H1 (cell line): ENCODE results near the gene ZNF536. TPM values are rescaled to one million over a fixed set of nuclear protein-coding genes. Genes with fewer than 3 reads are reported as not detected.

Experiments used
- CTCF ChIA-PET: fragments of 300-600 bp; sonication (Branson Sonifier 250); formaldehyde crosslinking; loops from one replicate; lab custom pipeline; 2021; ENCODE audit not compliant: partially characterized antibody; lab: Charles Lee
- POLR2A ChIA-PET: fragments of 300-600 bp; sonication (Branson Sonifier 250); formaldehyde crosslinking; loops from one replicate; lab custom pipeline; 2021; ENCODE audit warnings: inconsistent platforms; ENCODE audit not compliant: partially characterized antibody; lab: Charles Lee
- DNase-seq, 2 experiments: peaks; one replicate each; pipeline versions ENCODE4 v3.0.0 to v3.0.0-alpha.2; 2010 to 2022; ENCODE audit warnings: low spot score in 2 of 2, low read depth in 1 of 2, mixed read lengths in 1 of 2
- FAIRE-seq: peaks from 2 replicates; lab custom pipeline; 2011; peaks lifted over from hg19 to GRCh38; lab: Jason Lieb, UNC
- H2AFZ ChIP-seq: 2 replicates; pipeline ENCODE4 v1.8.1; 2012; ENCODE audit warnings: low read length, inconsistent platforms
- H2AK5ac ChIP-seq: 2 replicates; pipeline ENCODE4 v1.6.1; 2013; ENCODE audit warnings: low read depth, low read length
- H2BK120ac ChIP-seq: replicated peaks from 2 replicates; pipeline ENCODE3; 2013; ENCODE audit warnings: low read depth, low read length, inconsistent platforms
- H2BK12ac ChIP-seq: 2 replicates; pipeline ENCODE4 v1.6.1; 2013; ENCODE audit warnings: low read depth, low read length
- H2BK15ac ChIP-seq: 2 replicates; pipeline ENCODE4 v1.6.1; 2013; ENCODE audit warnings: low read length
- H2BK20ac ChIP-seq: 2 replicates; pipeline ENCODE4 v1.6.1; 2013; ENCODE audit warnings: low read length
- H2BK5ac ChIP-seq: 2 replicates; pipeline ENCODE4 v1.6.1; 2013; ENCODE audit warnings: low read depth, low read length
- H3K14ac ChIP-seq: 2 replicates; pipeline ENCODE4 v1.6.1; 2013; ENCODE audit warnings: inconsistent platforms; ENCODE audit not compliant: insufficient read length
- H3K18ac ChIP-seq: 2 replicates; pipeline ENCODE4 v1.6.1; 2013; ENCODE audit warnings: low read length; ENCODE audit errors: extremely low read depth
- H3K23ac ChIP-seq: 2 replicates; pipeline ENCODE4 v1.6.1; 2013; ENCODE audit warnings: inconsistent platforms; ENCODE audit not compliant: insufficient read length
- H3K23me2 ChIP-seq: 2 replicates; pipeline ENCODE4 v1.6.1; 2013; ENCODE audit warnings: low read depth, low read length
- H3K27ac ChIP-seq: 2 replicates; pipeline ENCODE4 v1.6.1; 2011; ENCODE audit warnings: low read depth, low read length, inconsistent platforms
- H3K27me3 ChIP-seq, 4 experiments: replicated peaks in 1 of 4; 1 replicate in 1 of 4; 2 replicates in 3 of 4; pipeline versions ENCODE4 v1.6.1 to v1.8.1; 2011 to 2013; ENCODE audit warnings: low read length in 3 of 4, mild to moderate bottlenecking in 3 of 4, inconsistent platforms in 2 of 4, mixed read lengths in 2 of 4, moderate library complexity in 1 of 4; ENCODE audit not compliant: control insufficient read depth in 3 of 4, insufficient read depth in 3 of 4; ENCODE audit errors: extremely low read depth in 1 of 4
- H3K36me3 ChIP-seq, 4 experiments: 2 replicates each; pipeline versions ENCODE4 v1.6.1 to v1.8.1; 2011 to 2013; ENCODE audit warnings: mild to moderate bottlenecking in 4 of 4, low read length in 3 of 4, moderate library complexity in 2 of 4, control low read depth in 1 of 4, inconsistent platforms in 1 of 4; ENCODE audit not compliant: insufficient read depth in 4 of 4, control insufficient read depth in 2 of 4
- H3K4ac ChIP-seq: replicated peaks from 2 replicates; pipeline ENCODE3; 2013; ENCODE audit warnings: low read length, low read depth, mixed read lengths, inconsistent platforms; ENCODE audit not compliant: insufficient read length
- H3K4me1 ChIP-seq, 4 experiments: replicated peaks in 1 of 4; 1 replicate in 1 of 4; 2 replicates in 3 of 4; pipeline versions ENCODE4 v1.6.1 to v1.8.1; 2011 to 2013; ENCODE audit warnings: low read length in 3 of 4, inconsistent platforms in 2 of 4, mixed read lengths in 1 of 4; ENCODE audit not compliant: insufficient read depth in 4 of 4, control insufficient read depth in 3 of 4
- H3K4me2 ChIP-seq, 2 experiments: 2 replicates each; pipeline versions ENCODE4 v1.6.1 to v1.8.1; 2011 to 2013; ENCODE audit warnings: low read depth in 2 of 2, low read length in 2 of 2, control low read depth in 1 of 2, inconsistent platforms in 1 of 2, mild to moderate bottlenecking in 1 of 2; ENCODE audit not compliant: insufficient read depth in 1 of 2
- H3K4me3 ChIP-seq, 4 experiments: fragments of 200-600, 300-600 bp in 1 of 4; sonication (generic), shearing (Covaris generic), sonication (Bioruptor Twin) in 1 of 4; 2 replicates each; pipeline versions ENCODE4 v1.5.1 to v1.8.1; 2011 to 2016; ENCODE audit warnings: low read length in 4 of 4, low read depth in 3 of 4, control low read depth in 2 of 4, inconsistent platforms in 2 of 4, mild to moderate bottlenecking in 2 of 4, mixed read lengths in 1 of 4, moderate library complexity in 1 of 4; ENCODE audit not compliant: insufficient read depth in 2 of 4; ENCODE audit errors: extremely low read depth in 1 of 4
- H3K56ac ChIP-seq: replicated peaks from 2 replicates; pipeline ENCODE3; 2013; ENCODE audit warnings: low read depth, mild to moderate bottlenecking, mixed read lengths, low read length, inconsistent platforms; ENCODE audit not compliant: insufficient read length
- H3K79me1 ChIP-seq: 2 replicates; pipeline ENCODE4 v1.6.1; 2013; ENCODE audit warnings: low read depth, low read length, control low read depth
- H3K79me2 ChIP-seq, 2 experiments: 2 replicates each; pipeline versions ENCODE4 v1.6.1 to v1.8.1; 2012 to 2013; ENCODE audit warnings: low read length in 2 of 2, mild to moderate bottlenecking in 2 of 2, inconsistent platforms in 1 of 2; ENCODE audit not compliant: insufficient read depth in 2 of 2, control insufficient read depth in 1 of 2
- H3K9ac ChIP-seq, 4 experiments: replicated peaks in 1 of 4; 1 replicate in 1 of 4; 2 replicates in 3 of 4; pipeline versions ENCODE4 v1.6.1 to v1.8.1; 2011 to 2013; ENCODE audit warnings: low read depth in 3 of 4, low read length in 3 of 4, control low read depth in 2 of 4, mild to moderate bottlenecking in 2 of 4, moderate library complexity in 2 of 4, inconsistent platforms in 1 of 4; ENCODE audit errors: extremely low read depth in 1 of 4
- H3K9me3 ChIP-seq, 2 experiments: 2 replicates each; pipeline versions ENCODE4 v1.6.1 to v1.8.1; 2012 to 2013; ENCODE audit warnings: mild to moderate bottlenecking in 2 of 2, moderate library complexity in 2 of 2, control low read depth in 1 of 2, inconsistent platforms in 1 of 2, low read depth in 1 of 2, low read length in 1 of 2, mixed read lengths in 1 of 2; ENCODE audit not compliant: insufficient read depth in 2 of 2
- H4K20me1 ChIP-seq, 2 experiments: replicated peaks in 1 of 2; 2 replicates each; pipeline versions ENCODE3 to v1.8.1; 2011 to 2013; ENCODE audit warnings: inconsistent platforms in 2 of 2, low read length in 2 of 2, mild to moderate bottlenecking in 1 of 2; ENCODE audit not compliant: insufficient read depth in 2 of 2, control insufficient read depth in 1 of 2
- H4K5ac ChIP-seq: 2 replicates; pipeline ENCODE4 v1.6.1; 2013; ENCODE audit warnings: low read length, low read depth, mixed read lengths, inconsistent platforms; ENCODE audit not compliant: insufficient read length
- H4K8ac ChIP-seq: 2 replicates; pipeline ENCODE4 v1.8.0; 2013; ENCODE audit warnings: mild to moderate bottlenecking, moderate library complexity, low read length, inconsistent platforms; ENCODE audit not compliant: insufficient read depth; ENCODE audit errors: extremely low read depth
- H4K91ac ChIP-seq: replicated peaks from 2 replicates; pipeline ENCODE3; 2013; ENCODE audit warnings: low read length, mixed read lengths, inconsistent platforms; ENCODE audit not compliant: insufficient read length
- ASH2L ChIP-seq: fragments of 200-600, 300-600 bp; sonication (generic); IDR thresholded peaks from one replicate; pipeline ENCODE4 v1.7.1; 2017; ENCODE audit warnings: low read length
- BCL11A ChIP-seq, 2 experiments: IDR thresholded peaks; one replicate each; pipeline ENCODE4 v1.6.1; 2011; ENCODE audit warnings: low read depth in 2 of 2, low read length in 2 of 2, mild to moderate bottlenecking in 2 of 2
- CBX5 ChIP-seq: fragments of 300-800, 300-1000 bp; sonication (generic); IDR thresholded peaks from 2 replicates; pipeline ENCODE4 v1.7.1; 2016; ENCODE audit warnings: antibody characterized with exemption, low read length, low read depth
- FOSL1 ChIP-seq: IDR thresholded peaks from 2 replicates; pipeline ENCODE4 v1.6.1; 2011; ENCODE audit warnings: mild to moderate bottlenecking, low read depth, low read length, moderate library complexity; ENCODE audit not compliant: insufficient read depth
- GABPA ChIP-seq: IDR thresholded peaks from 2 replicates; pipeline ENCODE4 v1.6.1; 2011; ENCODE audit warnings: mild to moderate bottlenecking, low read length, moderate library complexity, borderline replicate concordance; ENCODE audit not compliant: insufficient read depth
- GTF2F1 ChIP-seq: IDR thresholded peaks from 2 replicates; pipeline ENCODE4 v1.6.1; 2012; ENCODE audit warnings: low read depth, low read length, improper control_type of control experiment, borderline replicate concordance
- JUN ChIP-seq: IDR thresholded peaks from 2 replicates; pipeline ENCODE4 v1.6.1; 2011; ENCODE audit warnings: low read depth, mild to moderate bottlenecking, improper control_type of control experiment, low read length
- POLR2A ChIP-seq, 2 experiments: IDR thresholded peaks; 1 replicate in 1 of 2; 2 replicates in 1 of 2; pipeline ENCODE4 v1.6.1; 2011; ENCODE audit warnings: low read depth in 2 of 2, low read length in 2 of 2, mild to moderate bottlenecking in 2 of 2; ENCODE audit errors: control extremely low read depth in 1 of 2
- SAP30 ChIP-seq: fragments of 300-600 bp; sonication (generic); IDR thresholded peaks from 2 replicates; pipeline ENCODE4 v1.7.1; 2012; ENCODE audit warnings: low read length, moderate library complexity, mild to moderate bottlenecking, inconsistent platforms; ENCODE audit not compliant: insufficient read depth, insufficient replicate concordance
- SIN3A ChIP-seq, 2 experiments: IDR thresholded peaks in 1 of 2; conservative IDR thresholded peaks in 1 of 2; 2 replicates each; pipeline ENCODE4 v1.6.1; 2011 to 2012; ENCODE audit warnings: low read length in 2 of 2, improper control_type of control experiment in 1 of 2, low read depth in 1 of 2, mild to moderate bottlenecking in 1 of 2
- TAF7 ChIP-seq: optimal IDR thresholded peaks from 2 replicates; pipeline ENCODE3; 2011; ENCODE audit warnings: low read depth, mild to moderate bottlenecking, inconsistent platforms, low read length, moderate library complexity, borderline replicate concordance
- TCF12 ChIP-seq: IDR thresholded peaks from 2 replicates; pipeline ENCODE4 v1.6.1; 2011; ENCODE audit warnings: low read depth, mild to moderate bottlenecking, low read length
- ZNF274 ChIP-seq: IDR thresholded peaks from 2 replicates; pipeline ENCODE4 v1.7.0; 2012; ENCODE audit warnings: low read length, borderline replicate concordance; ENCODE audit errors: extremely low read depth
- WGBS, 2 experiments: shearing (Covaris generic) in 1 of 2; methylation state at CpG; one replicate each; pipeline versions ENCODE4 v1.1.6 to v1.1.7; 2013 to 2015; ENCODE audit warnings: low lambda C conversion rate in 2 of 2, mixed read lengths in 2 of 2, inconsistent platforms in 1 of 2, low coverage in 1 of 2, missing lambda C conversion rate in 1 of 2; ENCODE audit not compliant: insufficient replicate concordance in 2 of 2, insufficient coverage in 1 of 2, insufficient read length in 1 of 2; ENCODE audit errors: extremely low coverage in 1 of 2, missing lambda C conversion rate in 1 of 2; 5-methylcytosine and 5-hydroxymethylcytosine counted together
- polyA plus RNA-seq, 7 experiments: library from polyadenylated mRNA; depleted of rRNA in 3 of 7; stranded (reverse) in 5 of 7; unstranded in 2 of 7; fragments of >200 nt in 5 of 7; fragments of 200-250 nt in 2 of 7; gene quantifications; 1 replicate in 5 of 7; 2 replicates in 1 of 7; 4 replicates in 1 of 7; pipeline versions ENCODE4 v1.2.1 to v1.2.3, GENCODE V29; 2011 to 2013; ENCODE audit warnings: missing spikeins in 2 of 7, mixed read lengths in 2 of 7
- total RNA-seq: library from RNA; stranded (reverse); fragmentation: NEBNext Ultra II Directional; extraction: Animal tissue kit (Norgen Biotek cat#: 25700); gene quantifications from 2 replicates; pipeline ENCODE4 v1.2.1, GENCODE V29; 2021

The ZNF536 gene
- total and polyA plus RNA-seq, 2 of the 8 experiments (the other 6 are each of a cell fraction or from before 2014, with no cell fraction given), result 0.09 to 0.11 TPM

DNA sequence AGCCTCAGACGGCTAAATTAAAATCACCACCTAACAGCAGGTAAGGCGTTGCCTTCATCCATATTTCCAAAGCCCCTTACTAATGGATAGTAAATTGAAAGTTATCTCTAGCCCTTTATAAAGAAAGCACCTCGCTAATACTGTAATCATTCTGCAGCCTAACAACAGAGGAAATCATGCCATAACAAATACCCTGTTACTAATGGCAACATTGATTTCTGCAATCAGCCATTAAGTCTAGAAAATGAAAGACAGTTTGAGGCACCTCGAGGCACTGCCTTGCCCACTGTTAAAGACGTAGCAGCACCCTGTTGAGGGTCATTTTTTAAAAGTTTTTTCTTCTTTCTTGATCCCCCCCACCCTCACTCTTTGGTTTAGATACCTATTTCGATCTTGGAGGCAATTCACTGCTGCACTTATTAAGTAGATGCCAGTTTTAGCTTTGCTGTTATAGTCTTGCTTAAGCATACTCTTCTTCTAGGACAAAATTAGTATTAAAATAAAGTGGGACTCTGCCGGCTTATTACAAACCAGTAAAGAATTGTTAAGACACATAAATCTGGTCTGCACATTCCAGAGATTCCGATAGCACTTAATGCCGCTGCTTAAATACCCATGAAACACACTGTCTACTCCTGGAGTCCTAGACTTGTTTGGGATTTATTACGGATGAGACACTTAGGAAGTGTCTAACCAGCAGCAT is 74.8 kb downstream of the ZNF536 start:
- H2BK5ac ChIP-seq, result no peak overlapping the region
- DNase-seq (no peak), FAIRE-seq (no peak)
- H2BK15ac ChIP-seq, result no peak overlapping the region
- no peak overlapping the region for H2AFZ ChIP-seq
- peak overlapping the region; percentile 61 for H2BK12ac ChIP-seq
- H3K4me1 ChIP-seq, result peaks cover 9 to 17% (median 13%) of the 10 kb centered on the region in 4 experiments
- H4K20me1 ChIP-seq, result no peaks in the 10 kb centered on the region
- no peak overlapping the region for H2BK20ac ChIP-seq
- no peak overlapping the region for H2BK120ac ChIP-seq
- H3K79me1 ChIP-seq, result no peaks in the 10 kb centered on the region
- H3K36me3 ChIP-seq, result no peaks in the 10 kb centered on the region
- no peak overlapping the region for H3K27ac ChIP-seq
- H3K4ac ChIP-seq, result no peak overlapping the region
- ChIA-PET POLR2A (interaction anchor here (1.1 kb wide), 1 partner anchor 203 kb away, joined by 3 read pairs; no protein-coding TSS in a partner anchor), CTCF (interaction anchor here (1.1 to 1.3 kb wide), 2 partner anchors 9 to 237 kb away, joined by 3 read pairs; no protein-coding TSS in a partner anchor)
- no peaks in the 10 kb centered on the region for H3K27me3 ChIP-seq
- H3K79me2 ChIP-seq, result no peaks in the 10 kb centered on the region
- no peak overlapping the region for H4K91ac ChIP-seq
- H3K14ac ChIP-seq, result no peak overlapping the region
- no peak overlapping the region for H3K56ac ChIP-seq
- no peaks in the 10 kb centered on the region for H3K23me2 ChIP-seq
- 0 out of 2 replicates have a peak overlapping the region, but pooled peaks have one; percentile 32 for H2AK5ac ChIP-seq
- no peak overlapping the region for H4K5ac ChIP-seq
- no peak overlapping the region for H3K4me3 ChIP-seq
- H3K18ac ChIP-seq, result no peak overlapping the region
- no peak overlapping the region for H3K4me2 ChIP-seq
- H3K9ac ChIP-seq, result no peak overlapping the region
- no peaks in the 10 kb centered on the region for H3K9me3 ChIP-seq
- H3K23ac ChIP-seq, result no peak overlapping the region
- no peak overlapping the region for H4K8ac ChIP-seq
- TF ChIP-seq SAP30 (no peak), TAF7 (no peak), TCF12 (no peak), POLR2A (IDR thresholded peaks at IDR 0.05; ENCODE audit: control extremely low read depth in 1 of 2, low read depth in 2 of 2, low read length in 2 of 2) (no peak), JUN (no peak), FOSL1 (no peak), CBX5 (no peak), ASH2L (no peak), BCL11A (IDR thresholded peaks at IDR 0.05; ENCODE audit: low read depth in 2 of 2, low read length in 2 of 2) (no peak), ZNF274 (no peak), SIN3A (conservative IDR thresholded peaks at IDR 0.05 in 1 of 2, IDR thresholded peaks at IDR 0.05 in 1 of 2; ENCODE audit: low read depth in 1 of 2, low read length in 2 of 2) (no peak), GABPA (no peak), GTF2F1 (no peak)
- TF ChIP-seq, all 59 proteins: peak for 0
- WGBS, 2 experiments, result 86% methylated on average over 10 of the region's 10 CpGs; no CpG with 5 or more reads in 1 of the 2 experiments
